Tibial artery (tissue), 4 donors: ENCODE measurements around the gene CAMTA1.

Experiments
- DNase-seq, 2 donors: peaks; one replicate each; pipeline ENCODE4 v3.0.0-alpha.2; 2019
- H3K27ac ChIP-seq, 2 donors: fragments of 200-600 bp; sonication (generic) in 1 of 2; 1 replicate in 1 of 2; 2 replicates in 1 of 2; pipeline ENCODE4 v1.5.1; 2018 to 2019; ENCODE audit warnings: mild to moderate bottlenecking in 1 of 2
- H3K27me3 ChIP-seq, 2 donors: fragments of 200-600 bp; sonication (generic) in 1 of 2; one replicate each; pipeline versions ENCODE4 v1.5.1 to v1.6.0; 2016 to 2019
- H3K36me3 ChIP-seq, 3 donors: fragments of 200-600 bp; sonication (generic) in 2 of 3; one replicate each; pipeline ENCODE4 v1.5.1; 2016 to 2019; ENCODE audit warnings: mild to moderate bottlenecking in 2 of 3
- H3K4me1 ChIP-seq, 4 donors: fragments of 200-600 bp; sonication (generic) in 2 of 4; 1 replicate in 3 of 4; 2 replicates in 1 of 4; pipeline ENCODE4 v1.5.1; 2016 to 2019
- H3K4me3 ChIP-seq, 2 donors: fragments of 200-600 bp; sonication (generic) in 1 of 2; 1 replicate in 1 of 2; 2 replicates in 1 of 2; pipeline ENCODE4 v1.5.1; 2018 to 2019; ENCODE audit warnings: mild to moderate bottlenecking in 2 of 2
- H3K9me3 ChIP-seq, 3 donors: fragments of 200-600 bp; sonication (generic) in 1 of 3; one replicate each; pipeline ENCODE4 v1.5.1; 2016 to 2019
- intact Hi-C: fragments of 100-400 bp; cut with DNase I; formaldehyde crosslinking; loops from one replicate; pipeline ENCODE4 v1.15.0; 2023; ENCODE audit warnings: low total_unique reads
- TF ChIP-seq, protein P1 (sequence below), 2 experiments: fragments of 200-600 bp in 1 of 2; fragments of 450-650 bp in 1 of 2; IDR thresholded peaks; one replicate each; pipeline ENCODE4 v1.5.1; 2017 to 2019; ENCODE audit warnings: antibody characterized with exemption in 2 of 2, mild to moderate bottlenecking in 1 of 2, moderate library complexity in 1 of 2

The CAMTA1 gene

GRCh38 chr1:7177021-7177420 is 391.8 kb downstream of the CAMTA1 start:
- peaks cover 0 to 4% (median 0%) of the 10 kb centered on the region in 4 donors for H3K4me1 ChIP-seq
- no peak overlapping the region for H3K4me3 ChIP-seq
- intact Hi-C loops, result no loop called here
- peaks cover 0 to 61% of the 10 kb centered on the region in 2 donors for H3K27me3 ChIP-seq
- H3K9me3 ChIP-seq, result peaks cover 0 to 12% (median 11%) of the 10 kb centered on the region in 3 donors
- H3K27ac ChIP-seq, result no peak overlapping the region
- TF ChIP-seq, protein P1, sequence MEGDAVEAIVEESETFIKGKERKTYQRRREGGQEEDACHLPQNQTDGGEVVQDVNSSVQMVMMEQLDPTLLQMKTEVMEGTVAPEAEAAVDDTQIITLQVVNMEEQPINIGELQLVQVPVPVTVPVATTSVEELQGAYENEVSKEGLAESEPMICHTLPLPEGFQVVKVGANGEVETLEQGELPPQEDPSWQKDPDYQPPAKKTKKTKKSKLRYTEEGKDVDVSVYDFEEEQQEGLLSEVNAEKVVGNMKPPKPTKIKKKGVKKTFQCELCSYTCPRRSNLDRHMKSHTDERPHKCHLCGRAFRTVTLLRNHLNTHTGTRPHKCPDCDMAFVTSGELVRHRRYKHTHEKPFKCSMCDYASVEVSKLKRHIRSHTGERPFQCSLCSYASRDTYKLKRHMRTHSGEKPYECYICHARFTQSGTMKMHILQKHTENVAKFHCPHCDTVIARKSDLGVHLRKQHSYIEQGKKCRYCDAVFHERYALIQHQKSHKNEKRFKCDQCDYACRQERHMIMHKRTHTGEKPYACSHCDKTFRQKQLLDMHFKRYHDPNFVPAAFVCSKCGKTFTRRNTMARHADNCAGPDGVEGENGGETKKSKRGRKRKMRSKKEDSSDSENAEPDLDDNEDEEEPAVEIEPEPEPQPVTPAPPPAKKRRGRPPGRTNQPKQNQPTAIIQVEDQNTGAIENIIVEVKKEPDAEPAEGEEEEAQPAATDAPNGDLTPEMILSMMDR (IDR thresholded peaks at IDR 0.05), result no peak
- H3K36me3 ChIP-seq, result no peaks in the 10 kb centered on the region
- DNase-seq, result no peak

DNA sequence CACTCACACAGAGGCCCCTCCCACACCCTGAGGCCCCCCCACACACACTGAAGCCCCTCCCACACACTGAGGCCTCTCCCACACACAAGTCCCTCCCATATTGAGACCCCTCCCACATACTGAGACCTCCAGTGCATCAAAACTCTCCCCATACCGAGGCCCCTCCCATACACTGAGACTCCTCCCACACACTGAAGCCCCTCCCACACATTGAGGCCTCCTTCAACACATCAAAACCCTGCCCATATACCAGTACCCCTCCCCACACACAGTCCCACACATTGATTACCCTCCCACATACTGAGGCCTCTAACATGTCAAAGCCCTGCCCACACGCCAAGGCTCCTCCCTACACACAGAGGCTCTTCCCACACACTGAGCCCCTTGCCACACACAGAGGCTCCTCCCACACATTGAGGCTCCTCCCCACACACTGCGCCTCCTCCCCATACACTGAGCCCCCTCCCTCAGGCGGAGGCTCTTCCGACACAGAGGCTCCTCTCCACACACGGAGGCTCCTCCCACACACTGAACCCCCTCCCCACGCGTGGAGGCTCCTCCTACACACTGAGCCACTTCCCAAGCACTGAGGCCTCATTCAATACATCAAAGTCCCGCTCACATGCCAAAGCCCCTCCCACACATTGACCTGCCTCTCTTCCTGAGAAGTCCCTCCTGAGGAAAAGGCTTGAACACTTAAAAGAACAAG is 392.3 kb downstream of the CAMTA1 start:
- intact Hi-C loops, result no loop called here
- Histone ChIP-seq H3K36me3 (no peaks in the 10 kb centered on the region), H3K4me3 (no peak overlapping the region), H3K9me3 (peaks cover 0 to 12% (median 11%) of the 10 kb centered on the region in 3 donors), H3K27ac (no peak overlapping the region), H3K27me3 (peaks cover 0 to 57% of the 10 kb centered on the region in 2 donors), H3K4me1 (peaks cover 0 to 3% (median 0%) of the 10 kb centered on the region in 4 donors)
- TF ChIP-seq, protein P1 (IDR thresholded peaks at IDR 0.05), result no peak
- DNase-seq, result no peak

DNA sequence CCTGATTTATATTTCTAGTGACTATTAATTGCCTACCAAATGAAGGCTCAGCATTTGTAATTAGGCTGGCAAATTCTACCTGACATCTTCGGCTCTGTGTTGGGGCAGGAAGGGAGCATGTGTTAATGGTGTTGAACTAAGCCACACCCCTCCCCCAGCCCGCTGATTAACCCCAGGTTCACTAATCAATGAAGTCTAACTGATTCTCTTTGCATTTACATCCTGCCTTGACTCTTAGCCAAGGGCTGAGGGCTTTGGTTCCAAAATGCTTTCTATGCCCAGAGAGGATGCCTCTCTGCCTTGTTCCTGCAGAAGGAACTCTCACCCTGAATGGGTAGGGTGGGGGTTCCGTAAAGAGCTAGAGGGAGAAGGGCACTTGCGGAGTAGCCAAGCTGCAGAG is 393.1 kb downstream of the CAMTA1 start:
- intact Hi-C loops, result no loop called here
- no peak overlapping the region for H3K4me3 ChIP-seq
- H3K36me3 ChIP-seq, result no peaks in the 10 kb centered on the region
- peaks cover 0 to 12% (median 11%) of the 10 kb centered on the region in 3 donors for H3K9me3 ChIP-seq
- DNase-seq, result no peak
- H3K4me1 ChIP-seq, result no peaks in the 10 kb centered on the region
- peaks cover 0 to 49% of the 10 kb centered on the region in 2 donors for H3K27me3 ChIP-seq
- H3K27ac ChIP-seq, result no peak overlapping the region
- TF ChIP-seq, protein P1 (IDR thresholded peaks at IDR 0.05), result no peak

DNA sequence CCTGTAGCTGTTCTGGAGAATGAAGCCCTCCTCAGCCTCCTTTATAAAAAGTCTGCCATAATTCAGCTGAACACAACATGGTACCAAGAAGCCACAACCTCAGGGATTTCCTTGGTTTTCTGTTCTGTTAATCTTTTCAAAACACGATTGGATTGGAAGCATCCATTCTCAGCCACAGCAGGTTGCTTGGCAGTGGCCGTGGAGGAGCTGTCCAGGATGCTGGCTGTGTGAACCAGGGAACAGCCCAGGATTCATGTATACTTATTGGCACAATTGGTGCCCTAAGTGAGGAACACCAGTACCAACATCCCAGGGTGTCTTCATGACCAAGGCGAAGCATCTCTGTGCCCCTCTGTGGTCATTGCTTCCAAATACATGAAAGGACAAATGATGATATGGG is 393.5 kb downstream of the CAMTA1 start:
- Histone ChIP-seq H3K27me3 (peaks cover 0 to 45% of the 10 kb centered on the region in 2 donors), H3K27ac (no peak overlapping the region), H3K36me3 (no peaks in the 10 kb centered on the region), H3K4me1 (no peaks in the 10 kb centered on the region), H3K9me3 (peaks cover 0 to 12% (median 11%) of the 10 kb centered on the region in 3 donors), H3K4me3 (no peak overlapping the region)
- no peak for DNase-seq
- intact Hi-C loops, result no loop called here
- TF ChIP-seq, protein P1 (IDR thresholded peaks at IDR 0.05), result no peak

GRCh38 chr1:7185721-7186120 is 400.5 kb downstream of the CAMTA1 start:
- Histone ChIP-seq H3K9me3 (peaks cover 0 to 8% (median 7%) of the 10 kb centered on the region in 3 donors), H3K27ac (no peak overlapping the region), H3K4me3 (no peak overlapping the region), H3K36me3 (no peaks in the 10 kb centered on the region), H3K27me3 (peaks cover 0 to 4% of the 10 kb centered on the region in 2 donors), H3K4me1 (no peaks in the 10 kb centered on the region)
- no peak for DNase-seq
- intact Hi-C loops, result no loop called here
- TF ChIP-seq, protein P1 (IDR thresholded peaks at IDR 0.05), result no peak
